SK-N-SH (cell line): Measurements from ENCODE around the gene MRPS35. TPM values are rescaled to one million over a fixed set of nuclear protein-coding genes. Genes with fewer than 3 reads are reported as not detected.

Experiments
- CTCF ChIA-PET: fragments of 300-600, 350-600 bp; formaldehyde crosslinking; extraction: SDS; loops from one replicate; lab custom pipeline; 2021; lab: Yijun Ruan, JAX
- POLR2A ChIA-PET: fragments of 350-600 bp; sonication (Branson Sonifier 250); formaldehyde crosslinking; extraction: SDS; loops from one replicate; lab custom pipeline; 2020; ENCODE audit warnings: antibody characterized with exemption, inconsistent platforms; lab: Yijun Ruan, JAX
- DNase-seq: peaks from one replicate; pipeline ENCODE4 v3.0.0; 2012
- H2AFZ ChIP-seq: fragments of 200-600 bp; sonication (generic); 2 replicates; pipeline ENCODE4 v1.8.1; 2016; ENCODE audit warnings: antibody characterized with exemption, mild to moderate bottlenecking, low read depth
- H3F3A ChIP-seq: fragments of 200-600 bp; sonication (generic); replicated peaks from 2 replicates; pipeline ENCODE3; 2016; ENCODE audit warnings: antibody characterized with exemption, mild to moderate bottlenecking; ENCODE audit not compliant: insufficient read depth
- H3K27ac ChIP-seq, 2 experiments: fragments of 200-500 bp in 1 of 2; fragments of 200-600 bp in 1 of 2; sonication (Bioruptor generic) in 1 of 2; sonication (generic), shearing (Covaris generic) in 1 of 2; 2 replicates each; pipeline versions ENCODE4 v1.5.1 to v1.6.1; 2014 to 2016; ENCODE audit warnings: low read depth in 2 of 2, inconsistent platforms in 1 of 2, low read length in 1 of 2, mild to moderate bottlenecking in 1 of 2, mixed read lengths in 1 of 2
- H3K27me3 ChIP-seq: fragments of 200-600 bp; sonication (generic), shearing (Covaris generic); 2 replicates; pipeline ENCODE4 v1.6.1; 2016; ENCODE audit warnings: mixed run types; ENCODE audit not compliant: insufficient read depth
- H3K36me3 ChIP-seq, 2 experiments: fragments of 200-500 bp in 1 of 2; fragments of 200-600 bp in 1 of 2; sonication (Bioruptor generic) in 1 of 2; sonication (generic) in 1 of 2; replicated peaks in 1 of 2; 2 replicates each; pipeline versions ENCODE3 to v1.5.1; 2014 to 2016; ENCODE audit warnings: low read length in 1 of 2, mild to moderate bottlenecking in 1 of 2; ENCODE audit not compliant: insufficient read depth in 2 of 2, control insufficient read depth in 1 of 2
- H3K4me1 ChIP-seq, 2 experiments: fragments of 200-500 bp in 1 of 2; fragments of 200-600 bp in 1 of 2; sonication (Bioruptor generic) in 1 of 2; sonication (generic), shearing (Covaris generic) in 1 of 2; 2 replicates each; pipeline versions ENCODE4 v1.5.1 to v1.6.1; 2014 to 2016; ENCODE audit warnings: low read depth in 1 of 2, low read length in 1 of 2, mixed run types in 1 of 2; ENCODE audit not compliant: insufficient read depth in 2 of 2, control insufficient read depth in 1 of 2
- H3K4me2 ChIP-seq: fragments of 200-600 bp; sonication (generic), shearing (Covaris generic); 2 replicates; pipeline ENCODE4 v1.6.1; 2017; ENCODE audit warnings: mixed run types
- H3K4me3 ChIP-seq, 2 experiments: fragments of 200-500 bp in 1 of 2; fragments of 200-600 bp in 1 of 2; sonication (Bioruptor generic) in 1 of 2; sonication (generic), shearing (Covaris generic) in 1 of 2; 2 replicates each; pipeline versions ENCODE4 v1.5.1 to v1.8.1; 2014 to 2016; ENCODE audit warnings: low read depth in 2 of 2, inconsistent platforms in 1 of 2, low read length in 1 of 2, mild to moderate bottlenecking in 1 of 2, mixed read lengths in 1 of 2, moderate library complexity in 1 of 2
- H3K79me2 ChIP-seq: fragments of 200-600 bp; sonication (generic); 2 replicates; pipeline ENCODE4 v1.8.1; 2017; ENCODE audit warnings: mild to moderate bottlenecking; ENCODE audit not compliant: insufficient read depth
- H3K9ac ChIP-seq: fragments of 200-600 bp; sonication (generic); 2 replicates; pipeline ENCODE4 v1.6.1; 2017; ENCODE audit warnings: mixed run types
- H3K9me2 ChIP-seq: fragments of 200-600 bp; sonication (generic); 2 replicates; pipeline ENCODE4 v1.6.1; 2017; ENCODE audit warnings: mixed run types
- H3K9me3 ChIP-seq: fragments of 200-600 bp; sonication (generic); 2 replicates; pipeline ENCODE4 v1.6.1; 2017; ENCODE audit warnings: mixed run types, mild to moderate bottlenecking, moderate library complexity
- H4K20me1 ChIP-seq: fragments of 200-600 bp; sonication (generic); 2 replicates; pipeline ENCODE4 v1.6.1; 2017; ENCODE audit warnings: mild to moderate bottlenecking, mixed run types; ENCODE audit not compliant: insufficient read depth
- ELF1 ChIP-seq: IDR thresholded peaks from 2 replicates; pipeline ENCODE4 v1.4.0; 2012
- EP300 ChIP-seq, 2 experiments: IDR thresholded peaks; 2 replicates each; pipeline versions ENCODE4 v1.4.0 to v1.6.1; 2012; ENCODE audit warnings: borderline replicate concordance in 1 of 2, low read depth in 1 of 2, low read length in 1 of 2
- FOXM1 ChIP-seq: IDR thresholded peaks from 2 replicates; pipeline ENCODE4 v1.4.0; 2012; ENCODE audit warnings: low read depth, mild to moderate bottlenecking
- GATA2 ChIP-seq: sonication (generic); formaldehyde crosslinking; IDR thresholded peaks from 2 replicates; pipeline ENCODE4 v1.5.0; 2020; ENCODE audit warnings: mild to moderate bottlenecking, missing genetic modification reagents
- MEF2A ChIP-seq: IDR thresholded peaks from 2 replicates; pipeline ENCODE4 v1.4.0; 2012; ENCODE audit warnings: low read depth, borderline replicate concordance
- MXI1 ChIP-seq: IDR thresholded peaks from 2 replicates; pipeline ENCODE4 v1.6.1; 2012; ENCODE audit warnings: mild to moderate bottlenecking, low read depth, low read length, improper control_type of control experiment
- NRF1 ChIP-seq: IDR thresholded peaks from 2 replicates; pipeline ENCODE4 v1.6.1; 2012; ENCODE audit warnings: low read depth, mild to moderate bottlenecking, low read length
- TCF12 ChIP-seq: IDR thresholded peaks from 2 replicates; pipeline ENCODE4 v1.4.0; 2012
- TEAD4 ChIP-seq: IDR thresholded peaks from 2 replicates; pipeline ENCODE4 v1.4.0; 2012; ENCODE audit warnings: mild to moderate bottlenecking, borderline replicate concordance; ENCODE audit not compliant: insufficient read depth
- YY1 ChIP-seq: IDR thresholded peaks from 2 replicates; pipeline ENCODE4 v1.4.0; 2012; ENCODE audit warnings: low read depth, mild to moderate bottlenecking
- WGBS: methylation state at CpG from one replicate; pipeline ENCODE4 v1.1.6; 2017; ENCODE audit warnings: low lambda C conversion rate; 5-methylcytosine and 5-hydroxymethylcytosine counted together
- polyA plus RNA-seq, 3 experiments: library from polyadenylated mRNA; depleted of rRNA; stranded (reverse); fragments of >200 nt; gene quantifications; 2 replicates each; pipeline ENCODE4 v1.2.3, GENCODE V29; 2012
- TF ChIP-seq, protein P1 (sequence below): IDR thresholded peaks from 2 replicates; pipeline ENCODE4 v1.4.0; 2012; ENCODE audit warnings: low read depth, borderline replicate concordance
- TF ChIP-seq, protein P2 (sequence below): IDR thresholded peaks from 2 replicates; pipeline ENCODE4 v1.4.0; 2012; ENCODE audit warnings: low read depth
- TF ChIP-seq, protein P3 (sequence below): fragments of 150-350 bp; IDR thresholded peaks from 2 replicates; pipeline ENCODE4 v1.6.1; 2017; ENCODE audit warnings: antibody characterized with exemption, low read length, low read depth, borderline replicate concordance
- TF ChIP-seq, protein P4 (sequence below): IDR thresholded peaks from 2 replicates; pipeline ENCODE4 v1.6.1; 2012; ENCODE audit warnings: mild to moderate bottlenecking, low read depth, low read length, moderate library complexity
- TF ChIP-seq, protein P5 (sequence below): IDR thresholded peaks from 2 replicates; pipeline ENCODE4 v1.4.0; 2012; ENCODE audit warnings: low read depth, borderline replicate concordance

MRPS35 gene
- polyA plus RNA-seq, 1 of the 3 experiments (the other 2 are of a cell fraction) = 32.4 TPM

DNA sequence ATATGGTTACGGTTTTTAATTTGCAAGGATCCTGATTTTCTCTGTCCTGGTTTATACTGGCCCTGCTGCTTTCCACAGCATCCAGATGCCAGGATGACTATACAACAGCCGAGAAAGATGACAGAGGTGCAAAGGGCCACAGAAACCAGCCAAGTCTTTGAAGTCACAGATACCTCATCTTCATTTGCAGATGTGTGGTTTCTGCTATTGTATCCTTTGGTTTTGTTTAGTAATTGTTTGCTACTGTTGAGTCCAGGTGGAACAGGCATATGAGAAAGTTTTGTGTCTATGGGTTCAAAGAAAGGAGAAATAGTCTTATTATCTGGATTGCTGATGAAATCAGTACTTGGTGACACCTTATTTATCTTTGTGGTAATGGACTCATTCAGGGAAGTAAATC lies 52.1 kb downstream of the MRPS35 start:
- H3F3A ChIP-seq = no peaks in the 10 kb centered on the region
- TF ChIP-seq, protein P1, sequence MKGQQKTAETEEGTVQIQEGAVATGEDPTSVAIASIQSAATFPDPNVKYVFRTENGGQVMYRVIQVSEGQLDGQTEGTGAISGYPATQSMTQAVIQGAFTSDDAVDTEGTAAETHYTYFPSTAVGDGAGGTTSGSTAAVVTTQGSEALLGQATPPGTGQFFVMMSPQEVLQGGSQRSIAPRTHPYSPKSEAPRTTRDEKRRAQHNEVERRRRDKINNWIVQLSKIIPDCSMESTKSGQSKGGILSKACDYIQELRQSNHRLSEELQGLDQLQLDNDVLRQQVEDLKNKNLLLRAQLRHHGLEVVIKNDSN = no peak
- TF ChIP-seq NRF1 (no peak), YY1 (no peak), GATA2 (CRISPR knock-in tag) (no peak), MEF2A (no peak), TCF12 (no peak), FOXM1 (no peak), ELF1 (no peak), EP300 (IDR thresholded peaks at IDR 0.05; ENCODE audit: borderline replicate concordance in 1 of 2, low read depth in 1 of 2, low read length in 1 of 2) (no peak), TEAD4 (no peak), MXI1 (no peak)
- TF ChIP-seq, protein P2, sequence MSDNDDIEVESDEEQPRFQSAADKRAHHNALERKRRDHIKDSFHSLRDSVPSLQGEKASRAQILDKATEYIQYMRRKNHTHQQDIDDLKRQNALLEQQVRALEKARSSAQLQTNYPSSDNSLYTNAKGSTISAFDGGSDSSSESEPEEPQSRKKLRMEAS = no peak
- TF ChIP-seq, protein P3, sequence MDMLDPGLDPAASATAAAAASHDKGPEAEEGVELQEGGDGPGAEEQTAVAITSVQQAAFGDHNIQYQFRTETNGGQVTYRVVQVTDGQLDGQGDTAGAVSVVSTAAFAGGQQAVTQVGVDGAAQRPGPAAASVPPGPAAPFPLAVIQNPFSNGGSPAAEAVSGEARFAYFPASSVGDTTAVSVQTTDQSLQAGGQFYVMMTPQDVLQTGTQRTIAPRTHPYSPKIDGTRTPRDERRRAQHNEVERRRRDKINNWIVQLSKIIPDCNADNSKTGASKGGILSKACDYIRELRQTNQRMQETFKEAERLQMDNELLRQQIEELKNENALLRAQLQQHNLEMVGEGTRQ = no peak
- TF ChIP-seq, protein P4, sequence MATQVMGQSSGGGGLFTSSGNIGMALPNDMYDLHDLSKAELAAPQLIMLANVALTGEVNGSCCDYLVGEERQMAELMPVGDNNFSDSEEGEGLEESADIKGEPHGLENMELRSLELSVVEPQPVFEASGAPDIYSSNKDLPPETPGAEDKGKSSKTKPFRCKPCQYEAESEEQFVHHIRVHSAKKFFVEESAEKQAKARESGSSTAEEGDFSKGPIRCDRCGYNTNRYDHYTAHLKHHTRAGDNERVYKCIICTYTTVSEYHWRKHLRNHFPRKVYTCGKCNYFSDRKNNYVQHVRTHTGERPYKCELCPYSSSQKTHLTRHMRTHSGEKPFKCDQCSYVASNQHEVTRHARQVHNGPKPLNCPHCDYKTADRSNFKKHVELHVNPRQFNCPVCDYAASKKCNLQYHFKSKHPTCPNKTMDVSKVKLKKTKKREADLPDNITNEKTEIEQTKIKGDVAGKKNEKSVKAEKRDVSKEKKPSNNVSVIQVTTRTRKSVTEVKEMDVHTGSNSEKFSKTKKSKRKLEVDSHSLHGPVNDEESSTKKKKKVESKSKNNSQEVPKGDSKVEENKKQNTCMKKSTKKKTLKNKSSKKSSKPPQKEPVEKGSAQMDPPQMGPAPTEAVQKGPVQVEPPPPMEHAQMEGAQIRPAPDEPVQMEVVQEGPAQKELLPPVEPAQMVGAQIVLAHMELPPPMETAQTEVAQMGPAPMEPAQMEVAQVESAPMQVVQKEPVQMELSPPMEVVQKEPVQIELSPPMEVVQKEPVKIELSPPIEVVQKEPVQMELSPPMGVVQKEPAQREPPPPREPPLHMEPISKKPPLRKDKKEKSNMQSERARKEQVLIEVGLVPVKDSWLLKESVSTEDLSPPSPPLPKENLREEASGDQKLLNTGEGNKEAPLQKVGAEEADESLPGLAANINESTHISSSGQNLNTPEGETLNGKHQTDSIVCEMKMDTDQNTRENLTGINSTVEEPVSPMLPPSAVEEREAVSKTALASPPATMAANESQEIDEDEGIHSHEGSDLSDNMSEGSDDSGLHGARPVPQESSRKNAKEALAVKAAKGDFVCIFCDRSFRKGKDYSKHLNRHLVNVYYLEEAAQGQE = no peak
- TF ChIP-seq, protein P5, sequence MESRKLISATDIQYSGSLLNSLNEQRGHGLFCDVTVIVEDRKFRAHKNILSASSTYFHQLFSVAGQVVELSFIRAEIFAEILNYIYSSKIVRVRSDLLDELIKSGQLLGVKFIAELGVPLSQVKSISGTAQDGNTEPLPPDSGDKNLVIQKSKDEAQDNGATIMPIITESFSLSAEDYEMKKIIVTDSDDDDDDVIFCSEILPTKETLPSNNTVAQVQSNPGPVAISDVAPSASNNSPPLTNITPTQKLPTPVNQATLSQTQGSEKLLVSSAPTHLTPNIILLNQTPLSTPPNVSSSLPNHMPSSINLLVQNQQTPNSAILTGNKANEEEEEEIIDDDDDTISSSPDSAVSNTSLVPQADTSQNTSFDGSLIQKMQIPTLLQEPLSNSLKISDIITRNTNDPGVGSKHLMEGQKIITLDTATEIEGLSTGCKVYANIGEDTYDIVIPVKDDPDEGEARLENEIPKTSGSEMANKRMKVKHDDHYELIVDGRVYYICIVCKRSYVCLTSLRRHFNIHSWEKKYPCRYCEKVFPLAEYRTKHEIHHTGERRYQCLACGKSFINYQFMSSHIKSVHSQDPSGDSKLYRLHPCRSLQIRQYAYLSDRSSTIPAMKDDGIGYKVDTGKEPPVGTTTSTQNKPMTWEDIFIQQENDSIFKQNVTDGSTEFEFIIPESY = no peak
- H3K4me1 ChIP-seq = no peaks in the 10 kb centered on the region
- POLR2A ChIA-PET = no interaction called here
- CTCF ChIA-PET = no interaction called here
- no peak overlapping the region for H3K4me2 ChIP-seq
- no peak overlapping the region for H3K27ac ChIP-seq
- H2AFZ ChIP-seq = no peak overlapping the region
- H3K9me2 ChIP-seq = no peaks in the 10 kb centered on the region
- no peaks in the 10 kb centered on the region for H3K79me2 ChIP-seq
- no peaks in the 10 kb centered on the region for H3K9me3 ChIP-seq
- H3K36me3 ChIP-seq = no peaks in the 10 kb centered on the region
- H3K27me3 ChIP-seq = no peaks in the 10 kb centered on the region
- no peak overlapping the region for H3K9ac ChIP-seq
- no peak for DNase-seq
- no peak overlapping the region for H3K4me3 ChIP-seq
- WGBS = 96% methylated on average over 2 of the region's 2 CpGs
- H4K20me1 ChIP-seq = no peaks in the 10 kb centered on the region
